WTC11 (cell line): ENCODE data around the gene ERF. TPM values are rescaled to one million over a fixed set of nuclear protein-coding genes. Genes with fewer than 3 reads are reported as not detected.

Experiments used
- ATAC-seq: fragments of 200-7000 bp; cut with Tn5 transposase; 2 replicates; pipeline ENCODE4 v1.10.0; 2021; ENCODE audit warnings: mild to moderate bottlenecking, moderate library complexity
- CTCF ChIA-PET: fragments of 300-600 bp; sonication (Branson Sonifier 250); formaldehyde crosslinking; loops from one replicate; lab custom pipeline; 2021; ENCODE audit warnings: antibody characterized with exemption; lab: Charles Lee
- POLR2A ChIA-PET: fragments of 350-600 bp; sonication (Branson Sonifier 250); formaldehyde crosslinking; loops from one replicate; lab custom pipeline; 2021; ENCODE audit warnings: antibody characterized with exemption; lab: Charles Lee
- DNase-seq: peaks from one replicate; pipeline ENCODE4 v3.0.0; 2021; ENCODE audit warnings: low spot score
- H3K27ac Mint-ChIP-seq: 2 replicates; pipeline ENCODE4 v1.8.0; 2021; ENCODE audit warnings: mixed read lengths
- H3K27me3 Mint-ChIP-seq: 2 replicates; pipeline ENCODE4 v1.8.0; 2021; ENCODE audit warnings: low read depth, mild to moderate bottlenecking, moderate library complexity, mixed read lengths
- H3K36me3 Mint-ChIP-seq: 2 replicates; pipeline ENCODE4 v1.8.0; 2021; ENCODE audit warnings: mixed read lengths
- H3K4me1 Mint-ChIP-seq: 2 replicates; pipeline ENCODE4 v1.8.0; 2022; ENCODE audit warnings: mixed read lengths
- H3K4me3 Mint-ChIP-seq: 2 replicates; pipeline ENCODE4 v1.8.0; 2021; ENCODE audit warnings: mild to moderate bottlenecking, moderate library complexity, mixed read lengths
- H3K9me3 Mint-ChIP-seq: 2 replicates; pipeline ENCODE4 v1.8.0; 2021; ENCODE audit warnings: mixed read lengths
- ATF2 ChIP-seq: sonication (generic); formaldehyde crosslinking; IDR thresholded peaks from 2 replicates; pipeline ENCODE4 v1.8.1; 2022; ENCODE audit warnings: low read depth, missing genetic modification reagents, borderline replicate concordance
- ATF3 ChIP-seq: sonication (generic); formaldehyde crosslinking; conservative IDR thresholded peaks from 2 replicates; pipeline ENCODE4 v1.8.1; 2022; ENCODE audit warnings: mild to moderate bottlenecking, missing genetic modification reagents
- CDX4 ChIP-seq: fragments of 250-450 bp; sonication (Bioruptor Pico); IDR thresholded peaks from 2 replicates; pipeline ENCODE4 v1.9.0; 2021; ENCODE audit warnings: moderate library complexity, mild to moderate bottlenecking, inconsistent platforms, borderline replicate concordance
- E2F5 ChIP-seq: sonication (generic); formaldehyde crosslinking; IDR thresholded peaks from 2 replicates; pipeline ENCODE4 v1.8.1; 2022; ENCODE audit warnings: mild to moderate bottlenecking, moderate library complexity, missing genetic modification reagents
- ELF4 ChIP-seq: sonication (generic); formaldehyde crosslinking; IDR thresholded peaks from 2 replicates; pipeline ENCODE4 v1.8.1; 2022; ENCODE audit warnings: low read depth, mild to moderate bottlenecking, moderate library complexity, missing genetic modification reagents
- FOXJ3 ChIP-seq: sonication (generic); formaldehyde crosslinking; IDR thresholded peaks from 2 replicates; pipeline ENCODE4 v1.9.0; 2021; ENCODE audit warnings: missing genetic modification reagents, mild to moderate bottlenecking, borderline replicate concordance
- FOXK1 ChIP-seq: sonication (generic); formaldehyde crosslinking; IDR thresholded peaks from 2 replicates; pipeline ENCODE4 v1.8.0; 2022; ENCODE audit warnings: mild to moderate bottlenecking, moderate library complexity, missing genetic modification reagents
- GABPB1 ChIP-seq: sonication (generic); formaldehyde crosslinking; IDR thresholded peaks from 2 replicates; pipeline ENCODE4 v1.8.1; 2023; ENCODE audit warnings: mild to moderate bottlenecking, missing genetic modification reagents
- HMGXB4 ChIP-seq: sonication (generic); formaldehyde crosslinking; IDR thresholded peaks from 2 replicates; pipeline ENCODE4 v1.8.1; 2023; ENCODE audit warnings: mild to moderate bottlenecking, moderate library complexity, missing genetic modification reagents
- MXD4 ChIP-seq: fragments of 250-450 bp; sonication (Bioruptor Pico); IDR thresholded peaks from 2 replicates; pipeline ENCODE4 v1.8.0; 2021; ENCODE audit warnings: mild to moderate bottlenecking, moderate library complexity, borderline replicate concordance
- NFYB ChIP-seq: sonication (generic); formaldehyde crosslinking; conservative IDR thresholded peaks from 2 replicates; pipeline ENCODE4 v1.8.0; 2022; ENCODE audit warnings: low read depth, missing genetic modification reagents
- NR1H2 ChIP-seq: sonication (generic); formaldehyde crosslinking; IDR thresholded peaks from 2 replicates; pipeline ENCODE4 v1.9.0; 2021; ENCODE audit warnings: mild to moderate bottlenecking, moderate library complexity, missing genetic modification reagents
- NR2C2 ChIP-seq: sonication (generic); formaldehyde crosslinking; IDR thresholded peaks from 2 replicates; pipeline ENCODE4 v1.8.0; 2022; ENCODE audit warnings: mild to moderate bottlenecking, missing genetic modification reagents
- SMAD4 ChIP-seq: sonication (generic); formaldehyde crosslinking; IDR thresholded peaks from 2 replicates; pipeline ENCODE4 v1.8.0; 2022; ENCODE audit warnings: mild to moderate bottlenecking, missing genetic modification reagents
- STAT6 ChIP-seq: sonication (generic); formaldehyde crosslinking; conservative IDR thresholded peaks from 2 replicates; pipeline ENCODE4 v1.8.1; 2023; ENCODE audit warnings: mild to moderate bottlenecking, low read depth, missing genetic modification reagents, moderate library complexity
- TCF7 ChIP-seq: sonication (generic); formaldehyde crosslinking; IDR thresholded peaks from 2 replicates; pipeline ENCODE4 v1.8.0; 2022; ENCODE audit warnings: mild to moderate bottlenecking, low read depth, missing genetic modification reagents, moderate library complexity
- TP53 ChIP-seq: sonication (generic); formaldehyde crosslinking; IDR thresholded peaks from 2 replicates; pipeline ENCODE4 v1.8.1; 2023; ENCODE audit warnings: mild to moderate bottlenecking, missing genetic modification reagents
- ZBTB43 ChIP-seq: sonication (generic); formaldehyde crosslinking; IDR thresholded peaks from 2 replicates; pipeline ENCODE4 v1.8.1; 2023; ENCODE audit warnings: mild to moderate bottlenecking, missing genetic modification reagents
- ZMAT4 ChIP-seq: fragments of 250-450 bp; sonication (Bioruptor Pico); IDR thresholded peaks from 2 replicates; pipeline ENCODE4 v1.9.0; 2021; ENCODE audit warnings: mild to moderate bottlenecking
- ZNF232 ChIP-seq: sonication (generic); formaldehyde crosslinking; IDR thresholded peaks from 2 replicates; pipeline ENCODE4 v1.8.0; 2022; ENCODE audit warnings: mild to moderate bottlenecking, missing genetic modification reagents
- ZNF396 ChIP-seq: fragments of 250-450 bp; sonication (Bioruptor Pico); IDR thresholded peaks from 2 replicates; pipeline ENCODE4 v1.8.0; 2021; ENCODE audit warnings: mild to moderate bottlenecking, moderate library complexity, borderline replicate concordance
- ZNF512 ChIP-seq: sonication (generic); formaldehyde crosslinking; IDR thresholded peaks from 2 replicates; pipeline ENCODE4 v1.8.1; 2022; ENCODE audit warnings: missing genetic modification reagents, borderline replicate concordance
- total RNA-seq: library from RNA; stranded (reverse); gene quantifications from 3 replicates; pipeline ENCODE4 v1.2.3, GENCODE V29; 2021

The ERF gene
- total RNA-seq, 1 experiment from 2014 or later, result 65.9 TPM

GRCh38 chr19:42287017-42287826, 32.3 kb upstream of the ERF start:
- POLR2A ChIA-PET, result no interaction called here
- DNase-seq (no peak), ATAC-seq (no peak)
- H3K9me3 Mint-ChIP-seq, result no peaks in the 10 kb centered on the region
- CTCF ChIA-PET, result interaction anchor here (0.6 kb wide), 1 partner anchor 10 kb away, joined by 3 read pairs; no protein-coding TSS in a partner anchor
- no peak overlapping the region for H3K4me3 Mint-ChIP-seq
- H3K27me3 Mint-ChIP-seq, result no peaks in the 10 kb centered on the region
- H3K27ac Mint-ChIP-seq, result no peak overlapping the region
- peaks cover 27% of the 10 kb centered on the region for H3K4me1 Mint-ChIP-seq
- TF ChIP-seq ZMAT4 (CRISPR knock-in tag) (no peak), ZNF396 (no peak), NR1H2 (CRISPR knock-in tag) (no peak), ATF2 (CRISPR knock-in tag) (no peak), STAT6 (CRISPR knock-in tag) (no peak), MXD4 (CRISPR knock-in tag) (no peak), TP53 (CRISPR knock-in tag) (no peak), FOXK1 (no peak), SMAD4 (no peak), TCF7 (CRISPR knock-in tag) (no peak), ATF3 (CRISPR knock-in tag) (no peak), ZBTB43 (no peak), FOXJ3 (CRISPR knock-in tag) (no peak), E2F5 (CRISPR knock-in tag) (no peak), ZNF232 (CRISPR knock-in tag) (no peak), ELF4 (CRISPR knock-in tag) (no peak), NFYB (no peak)
- TF ChIP-seq, all 79 proteins: peak for 0
- peaks cover 12% of the 10 kb centered on the region for H3K36me3 Mint-ChIP-seq

- DNase-seq (no peak), ATAC-seq (no peak)
- Mint-ChIP-seq H3K4me3 (no peak overlapping the region), H3K36me3 (peaks cover 8% of the 10 kb centered on the region; the same call in 1 of the 2 replicates), H3K9me3 (no peaks in the 10 kb centered on the region), H3K27me3 (no peaks in the 10 kb centered on the region), H3K4me1 (peaks cover 31% of the 10 kb centered on the region), H3K27ac (0 out of 2 replicates have a peak overlapping the region, but pooled peaks have one; percentile 60)
- ChIA-PET POLR2A (no interaction called here), CTCF (no interaction called here)
- TF ChIP-seq ZNF232 (CRISPR knock-in tag), result no peak
- TF ChIP-seq MXD4 (CRISPR knock-in tag), result no peak
- TF ChIP-seq NFYB, result no peak
- no peak for TF ChIP-seq CDX4 (CRISPR knock-in tag)
- TF ChIP-seq NR2C2 (CRISPR knock-in tag), result no peak
- TF ChIP-seq TP53 (CRISPR knock-in tag), result no peak
- TF ChIP-seq HMGXB4 (CRISPR knock-in tag), result no peak
- TF ChIP-seq ZNF512 (CRISPR knock-in tag), result no peak
- TF ChIP-seq GABPB1 (CRISPR knock-in tag), result no peak
Measured at GRCh38 chr19:42286349-42287016, 31.6 kb upstream of the ERF start.
